ENCODE data around the gene GRIPAP1. TPM values are rescaled to one million over a fixed set of nuclear protein-coding genes. Genes with fewer than 3 reads are reported as not detected.
A peak's percentile ranks its signal among the peaks of the same experiment; 100 is the strongest.
"Not testable (repeated sequence)": the region's sequence is repeated elsewhere in the genome, so short reads cannot be mapped to it uniquely, and the experiment has no call there.

The GRIPAP1 gene
- total RNA-seq, 1 donor from 2014 or later, result 35.1 TPM

GRCh38 chrX:48997455-48997854, 4.6 kb downstream of the GRIPAP1 start:
- no peak for FAIRE-seq
- DNase-seq (ENCODE audit: low spot score in 2 of 2), result no peak

GRCh38 chrX:48996969-48997368, 5.1 kb downstream of the GRIPAP1 start:
- DNase-seq (ENCODE audit: low spot score in 2 of 2) (no peak), FAIRE-seq (no peak)

- no peak for FAIRE-seq
- DNase-seq (ENCODE audit: low spot score in 2 of 2), result no peak
Observed at GRCh38 chrX:48992341-48992740, 9.7 kb downstream of the GRIPAP1 start.

GRCh38 chrX:48989483-48989882, 12.6 kb downstream of the GRIPAP1 start:
- FAIRE-seq (no peak), DNase-seq (ENCODE audit: low spot score in 2 of 2) (no peak)

- DNase-seq (ENCODE audit: low spot score in 2 of 2) (no peak), FAIRE-seq (no peak)
Observed at GRCh38 chrX:48983896-48984295, 18.2 kb downstream of the GRIPAP1 start.

GRCh38 chrX:48983081-48983480, 19.0 kb downstream of the GRIPAP1 start:
- no peak for DNase-seq (ENCODE audit: low spot score in 2 of 2)
- FAIRE-seq, result no peak

GRCh38 chrX:48981178-48981577, 20.9 kb downstream of the GRIPAP1 start:
- DNase-seq (ENCODE audit: low spot score in 2 of 2) (no peak), FAIRE-seq (no peak)

GRCh38 chrX:48980341-48980740, 21.7 kb downstream of the GRIPAP1 start:
- not testable (repeated sequence) for DNase-seq (ENCODE audit: low spot score in 2 of 2); FAIRE-seq

- FAIRE-seq (no peak), DNase-seq (ENCODE audit: low spot score in 2 of 2) (no peak)
Observed at GRCh38 chrX:48978226-48978625, 23.8 kb downstream of the GRIPAP1 start.

- FAIRE-seq (no peak), DNase-seq (ENCODE audit: low spot score in 2 of 2) (no peak)
Observed at GRCh38 chrX:48976086-48976485, 26.0 kb downstream of the GRIPAP1 start.

- FAIRE-seq (no peak), DNase-seq (ENCODE audit: low spot score in 2 of 2) (no peak)
Observed at GRCh38 chrX:48975541-48975940, 26.5 kb downstream of the GRIPAP1 start.

GRCh38 chrX:48975041-48975440, 27.0 kb downstream of the GRIPAP1 start:
- FAIRE-seq (no peak), DNase-seq (ENCODE audit: low spot score in 2 of 2) (no peak)

GRCh38 chrX:48974574-48974973, 27.5 kb downstream of the GRIPAP1 start:
- FAIRE-seq, result no peak

GRCh38 chrX:48974033-48974432, 28.0 kb downstream of the GRIPAP1 start:
- FAIRE-seq, result no peak

More at GRCh38 chrX:48974574-48974973, 27.5 kb downstream of the GRIPAP1 start:
- DNase-seq (ENCODE audit: low spot score in 2 of 2), result no peak

GRCh38 chrX:48972220-48973164, 29.6 kb downstream of the GRIPAP1 start:
- FAIRE-seq, result no peak
- DNase-seq (ENCODE audit: low spot score in 2 of 2), result peak in 1 of 2 donors; percentile 39

More at GRCh38 chrX:48974033-48974432, 28.0 kb downstream of the GRIPAP1 start:
- no peak for DNase-seq (ENCODE audit: low spot score in 2 of 2)

- no peak for FAIRE-seq
Observed at GRCh38 chrX:48971249-48972219, 30.5 kb downstream of the GRIPAP1 start, which contains the start of gene KCND1. Gene KCND1 (minus strand): TSS chrX:48971844. CDS start chrX:48970271, 1,573 bp downstream.

GRCh38 chrX:48969471-48969870, 32.6 kb downstream of the GRIPAP1 start:
- DNase-seq (ENCODE audit: low spot score in 2 of 2) (no peak), FAIRE-seq (no peak)

More at GRCh38 chrX:48971249-48972219, 30.5 kb downstream of the GRIPAP1 start, which contains the start of gene KCND1:
- DNase-seq (ENCODE audit: low spot score in 2 of 2), result peak in 1 of 2 donors; percentile 49

- FAIRE-seq (no peak), DNase-seq (ENCODE audit: low spot score in 2 of 2) (no peak)
Observed at GRCh38 chrX:48968377-48968776, 33.7 kb downstream of the GRIPAP1 start.

GRCh38 chrX:48966796-48967579, 35.1 kb downstream of the GRIPAP1 start:
- DNase-seq (ENCODE audit: low spot score in 2 of 2) (no peak), FAIRE-seq (no peak)

- no peak for DNase-seq (ENCODE audit: low spot score in 2 of 2)
- no peak for FAIRE-seq
Observed at GRCh38 chrX:48965959-48966358, 36.1 kb downstream of the GRIPAP1 start.

Data from frontal cortex (tissue), 4 donors.